Uterus (tissue), 4 donors: ENCODE results near the gene OLIG1. TPM values are rescaled to one million over a fixed set of nuclear protein-coding genes. Genes with fewer than 3 reads are reported as not detected.

Experiments
- DNase-seq, 2 donors: peaks; one replicate each; pipeline ENCODE4 v3.0.0-alpha.2; 2019 to 2020
- H3K27ac ChIP-seq, 2 donors: fragments of 200-600 bp; sonication (generic); 1 replicate in 1 of 2; 2 replicates in 1 of 2; pipeline ENCODE4 v1.5.1; 2016 to 2018
- H3K27me3 ChIP-seq, 2 donors: fragments of 200-600 bp; sonication (generic); one replicate each; pipeline ENCODE4 v1.5.1; 2018 to 2019; ENCODE audit warnings: control low read depth in 1 of 2
- H3K36me3 ChIP-seq, 2 donors: fragments of 200-600 bp; sonication (generic); one replicate each; pipeline ENCODE4 v1.5.1; 2019; ENCODE audit warnings: control low read depth in 1 of 2
- H3K4me1 ChIP-seq, 2 donors: fragments of 200-600 bp; sonication (generic); one replicate each; pipeline ENCODE4 v1.5.1; 2018 to 2019; ENCODE audit warnings: control low read depth in 1 of 2
- H3K4me3 ChIP-seq, 2 donors: fragments of 200-600 bp; sonication (generic); 1 replicate in 1 of 2; 2 replicates in 1 of 2; pipeline ENCODE4 v1.5.1; 2018 to 2019; ENCODE audit warnings: mild to moderate bottlenecking in 1 of 2
- H3K9me3 ChIP-seq, 2 donors: fragments of 200-600 bp; sonication (generic); one replicate each; pipeline ENCODE4 v1.5.1; 2019; ENCODE audit warnings: control low read depth in 1 of 2
- CTCF ChIP-seq, 4 experiments: fragments of 200-600 bp in 2 of 4; fragments of 450-650 bp in 2 of 4; sonication (generic) in 2 of 4; IDR thresholded peaks; one replicate each; pipeline ENCODE4 v1.5.1; 2016 to 2019; ENCODE audit warnings: antibody characterized with exemption in 4 of 4, mild to moderate bottlenecking in 2 of 4, moderate library complexity in 1 of 4
- POLR2A ChIP-seq, 2 donors: fragments of 450-650 bp; IDR thresholded peaks; one replicate each; pipeline ENCODE4 v1.6.1; 2016; ENCODE audit warnings: antibody characterized with exemption in 2 of 2, mild to moderate bottlenecking in 1 of 2, moderate library complexity in 1 of 2
- intact Hi-C: fragments of 100-400 bp; cut with DNase I; formaldehyde crosslinking; loops from one replicate; pipeline ENCODE4 v1.15.1; 2023; ENCODE audit warnings: low total_unique reads
- total RNA-seq, 4 donors: library from RNA; depleted of rRNA in 3 of 4; stranded (reverse); fragments of >200 nt in 3 of 4; gene quantifications; one replicate each; pipeline versions ENCODE4 v1.1.0 to v1.2.4, GENCODE V29; 2014 to 2023
- donor health status: DM: yes; HTN: yes; CAD: no.

Gene OLIG1
- total RNA-seq, 4 donors from 2014 or later, result not detected

GRCh38 chr21:33035147-33035546 lies 34.8 kb upstream of the OLIG1 start:
- Histone ChIP-seq H3K27me3 (peaks cover 0 to 25% of the 10 kb centered on the region in 2 donors), H3K27ac (no peak overlapping the region), H3K36me3 (no peaks in the 10 kb centered on the region), H3K4me1 (no peaks in the 10 kb centered on the region), H3K9me3 (no peaks in the 10 kb centered on the region), H3K4me3 (no peak overlapping the region)
- DNase-seq, result no peak
- intact Hi-C loops, result no loop called here
- TF ChIP-seq POLR2A (IDR thresholded peaks at IDR 0.05) (no peak), CTCF (IDR thresholded peaks at IDR 0.05) (no peak)

- intact Hi-C loops, result no loop called here
- Histone ChIP-seq H3K36me3 (no peaks in the 10 kb centered on the region), H3K9me3 (no peaks in the 10 kb centered on the region), H3K27ac (no peak overlapping the region), H3K27me3 (peaks cover 0 to 11% of the 10 kb centered on the region in 2 donors), H3K4me1 (no peaks in the 10 kb centered on the region), H3K4me3 (no peak overlapping the region)
- no peak for DNase-seq
- TF ChIP-seq POLR2A (IDR thresholded peaks at IDR 0.05) (no peak), CTCF (IDR thresholded peaks at IDR 0.05) (no peak)
Measured at GRCh38 chr21:33036430-33037162, 33.3 kb upstream of the OLIG1 start.

- TF ChIP-seq POLR2A (IDR thresholded peaks at IDR 0.05) (no peak), CTCF (IDR thresholded peaks at IDR 0.05) (no peak)
- Histone ChIP-seq H3K27me3 (peaks cover 0 to 9% of the 10 kb centered on the region in 2 donors), H3K36me3 (no peaks in the 10 kb centered on the region), H3K4me3 (no peak overlapping the region), H3K27ac (no peak overlapping the region), H3K9me3 (no peaks in the 10 kb centered on the region), H3K4me1 (no peaks in the 10 kb centered on the region)
- no peak for DNase-seq
- intact Hi-C loops, result no loop called here
Measured at GRCh38 chr21:33037501-33037900, 32.4 kb upstream of the OLIG1 start.

- no peak for TF ChIP-seq POLR2A (IDR thresholded peaks at IDR 0.05)
- no peak for TF ChIP-seq CTCF (IDR thresholded peaks at IDR 0.05)
- no peak overlapping the region for H3K4me3 ChIP-seq
- H3K9me3 ChIP-seq, result no peaks in the 10 kb centered on the region
- H3K4me1 ChIP-seq, result no peaks in the 10 kb centered on the region
- no peak overlapping the region for H3K27ac ChIP-seq
- DNase-seq, result no peak
- H3K36me3 ChIP-seq, result no peaks in the 10 kb centered on the region
- intact Hi-C loops, result no loop called here
- peaks cover 0 to under 1% of the 10 kb centered on the region in 2 donors for H3K27me3 ChIP-seq
Measured at GRCh38 chr21:33039536-33039935, 30.4 kb upstream of the OLIG1 start.

- no peak for DNase-seq
- no peaks in the 10 kb centered on the region for H3K27me3 ChIP-seq
- no peak overlapping the region for H3K27ac ChIP-seq
- intact Hi-C loops, result no loop called here
- TF ChIP-seq POLR2A (IDR thresholded peaks at IDR 0.05), result no peak
- TF ChIP-seq CTCF (IDR thresholded peaks at IDR 0.05), result no peak
- H3K4me1 ChIP-seq, result no peaks in the 10 kb centered on the region
- H3K36me3 ChIP-seq, result no peaks in the 10 kb centered on the region
- no peaks in the 10 kb centered on the region for H3K9me3 ChIP-seq
- H3K4me3 ChIP-seq, result no peak overlapping the region
Measured at GRCh38 chr21:33040215-33040614, 29.7 kb upstream of the OLIG1 start.
